OCI-LY7 (cell line): ENCODE measurements around the gene SPAG4. TPM values are rescaled to one million over a fixed set of nuclear protein-coding genes. Genes with fewer than 3 reads are reported as not detected.

Experiments used
- BruUV-seq: library from RNA; stranded (reverse); fragments of 400-500 nt; replicated peaks from 2 replicates; lab custom pipeline; 2021; lab: Mats Ljungman, UMichigan
- CTCF ChIA-PET: fragments of 300-600 bp; sonication (Branson Sonifier 250); formaldehyde crosslinking; loops from one replicate; lab custom pipeline; 2022; ENCODE audit warnings: antibody characterized with exemption; ENCODE audit not compliant: unreplicated experiment; lab: Charles Lee
- POLR2A ChIA-PET: fragments of 300-600 bp; sonication (Branson Sonifier 250); formaldehyde crosslinking; loops from one replicate; lab custom pipeline; 2022; ENCODE audit warnings: antibody characterized with exemption; lab: Charles Lee
- DNase-seq: peaks from one replicate; pipeline ENCODE4 v3.0.0-alpha.2; 2015; ENCODE audit warnings: low spot score
- H2AFZ ChIP-seq: fragments of 200-600 bp; sonication (generic), shearing (Covaris generic); 2 replicates; pipeline ENCODE4 v1.6.1; 2014; ENCODE audit warnings: mild to moderate bottlenecking, antibody characterized with exemption, low read length, moderate library complexity
- H3K27ac ChIP-seq: fragments of 200-600 bp; sonication (generic); 2 replicates; pipeline ENCODE4 v1.5.1; 2014; ENCODE audit warnings: mixed run types, low read depth, mild to moderate bottlenecking, moderate library complexity, low read length, inconsistent platforms; ENCODE audit not compliant: poor library complexity, severe bottlenecking
- H3K36me3 ChIP-seq: fragments of 200-600 bp; sonication (generic); 2 replicates; pipeline ENCODE4 v1.6.1; 2014; ENCODE audit warnings: mild to moderate bottlenecking, antibody characterized with exemption, low read length, moderate library complexity, mixed read lengths; ENCODE audit not compliant: insufficient read depth
- H3K4me1 ChIP-seq: fragments of 200-600 bp; sonication (generic); 2 replicates; pipeline ENCODE4 v1.5.1; 2014; ENCODE audit warnings: mild to moderate bottlenecking, low read length; ENCODE audit not compliant: insufficient read depth, poor library complexity, severe bottlenecking
- H3K4me2 ChIP-seq: fragments of 200-600 bp; sonication (generic); 2 replicates; pipeline ENCODE4 v1.6.1; 2014; ENCODE audit warnings: mild to moderate bottlenecking, low read length
- H3K4me3 ChIP-seq: fragments of 200-600 bp; sonication (generic); 2 replicates; pipeline ENCODE4 v1.5.1; 2014; ENCODE audit warnings: mild to moderate bottlenecking, low read depth, low read length; ENCODE audit not compliant: poor library complexity, severe bottlenecking
- H3K79me2 ChIP-seq: fragments of 200-600 bp; sonication (generic); 2 replicates; pipeline ENCODE4 v1.6.1; 2016; ENCODE audit warnings: low read depth, mild to moderate bottlenecking, low read length, moderate library complexity, mixed read lengths; ENCODE audit not compliant: insufficient read depth
- H3K9me2 ChIP-seq: fragments of 200-600 bp; sonication (generic); 2 replicates; pipeline ENCODE4 v1.6.1; 2016; ENCODE audit warnings: mild to moderate bottlenecking, low read length, mixed read lengths; ENCODE audit not compliant: insufficient read depth
- H3K9me3 ChIP-seq: fragments of 200-600 bp; sonication (generic); 2 replicates; pipeline ENCODE4 v1.6.1; 2014; ENCODE audit warnings: mild to moderate bottlenecking, mixed run types, low read length, mixed read lengths
- H4K20me1 ChIP-seq: fragments of 200-600 bp; sonication (generic); 2 replicates; pipeline ENCODE4 v1.6.1; 2014; ENCODE audit warnings: mild to moderate bottlenecking, antibody characterized with exemption, low read length, moderate library complexity, mixed read lengths; ENCODE audit not compliant: insufficient read depth
- EZH2phosphoT487 ChIP-seq: fragments of 200-600 bp; sonication (generic); IDR thresholded peaks from 2 replicates; pipeline ENCODE4 v1.6.1; 2018; ENCODE audit warnings: low read depth, borderline replicate concordance, mild to moderate bottlenecking, mixed run types, antibody characterized with exemption, low read length, moderate library complexity, mixed read lengths
- intact Hi-C: fragments of 100-400 bp; cut with micrococcal nuclease; formaldehyde crosslinking; loops from one replicate; pipeline ENCODE4 v1.10.0; 2022; ENCODE audit not compliant: unreplicated experiment
- total RNA-seq, 2 experiments: library from RNA; depleted of rRNA in 1 of 2; stranded (reverse); fragments of >200 nt in 1 of 2; shearing (Covaris generic) in 1 of 2; gene quantifications; 2 replicates each; pipeline ENCODE4 v1.2.3, GENCODE V29; 2014 to 2022
- TF ChIP-seq, protein P1 (sequence below): fragments of 200-600 bp; sonication (generic); conservative IDR thresholded peaks from 2 replicates; pipeline ENCODE4 v1.5.1; 2014; ENCODE audit warnings: mild to moderate bottlenecking, antibody characterized with exemption, low read length, moderate library complexity, mixed read lengths

SPAG4 gene
- total RNA-seq, 2 experiments from 2014 or later: 24.7 to 64.2 TPM

DNA sequence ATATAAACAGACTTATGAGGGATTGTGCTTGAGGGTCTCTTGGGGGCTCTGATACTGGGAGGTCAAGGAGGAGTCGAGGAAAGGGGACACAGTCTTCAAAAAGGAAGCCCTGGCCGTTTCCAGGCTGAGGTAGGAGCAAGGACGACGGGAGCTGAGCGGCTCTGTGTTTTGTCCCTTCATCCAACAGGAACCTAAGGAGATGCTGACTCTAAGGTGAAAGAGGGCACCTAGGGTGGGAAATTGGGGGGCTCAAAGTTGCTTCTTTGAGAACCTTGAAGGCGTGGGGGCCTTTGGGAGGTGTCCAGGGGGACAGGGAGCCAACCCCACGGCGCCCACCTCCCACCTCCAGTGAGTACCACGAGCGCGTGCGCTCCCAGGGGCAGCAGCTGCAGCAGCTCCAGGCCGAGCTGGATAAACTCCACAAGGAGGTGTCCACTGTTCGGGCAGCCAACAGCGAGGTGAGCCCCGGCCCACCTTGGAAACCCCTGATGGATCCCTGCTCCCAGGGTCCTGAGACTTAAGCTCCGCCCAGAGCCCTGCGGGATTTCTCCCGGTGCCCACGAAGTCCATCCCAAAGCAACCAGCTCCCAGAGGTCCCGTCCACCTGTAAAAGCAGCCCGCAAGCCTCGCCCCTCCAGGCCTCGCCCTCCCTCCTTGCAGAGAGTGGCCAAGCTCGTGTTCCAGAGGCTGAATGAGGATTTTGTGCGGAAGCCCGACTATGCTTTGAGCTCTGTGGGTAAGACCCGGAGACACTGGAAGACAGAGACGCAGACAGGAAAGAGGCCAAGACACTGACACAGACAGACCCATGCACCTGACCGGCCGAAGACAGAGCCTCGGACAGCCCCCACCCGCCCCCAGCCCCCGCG, 2.9 kb downstream of the SPAG4 start:
- Histone ChIP-seq H3K4me3 (peak overlapping the region; percentile 73), H3K36me3 (peaks cover 22% of the 10 kb centered on the region; the same call in 1 of the 2 replicates), H3K9me3 (no peaks in the 10 kb centered on the region), H3K4me2 (peak overlapping the region; percentile 87), H3K79me2 (peaks cover 15% of the 10 kb centered on the region; the same call in 1 of the 2 replicates), H2AFZ (peak overlapping the region; percentile 52; the same call in 1 of the 2 replicates), H4K20me1 (no peaks in the 10 kb centered on the region), H3K4me1 (peaks cover 46% of the 10 kb centered on the region), H3K9me2 (no peaks in the 10 kb centered on the region), H3K27ac (peak overlapping the region; percentile 90)
- POLR2A ChIA-PET: interaction anchor here (0.6 to 1.4 kb wide), 10 partner anchors 9 to 150 kb away, joined by 3 to 20 read pairs (median 4); no protein-coding TSS in a partner anchor
- CTCF ChIA-PET: interaction anchor here (0.6 to 1.5 kb wide), 2 partner anchors 14 to 27 kb away, joined by 3 to 8 read pairs; no protein-coding TSS in a partner anchor
- intact Hi-C loops: loop anchor here (1.0 to 10.0 kb wide), 5 partner anchors 57 to 1934 kb away; partner anchors contain the start of genes E2F1, ERGIC3, NFS1 and ROMO1
- no TSS peak for BruUV-seq
- DNase-seq: peak; percentile 58
- TF ChIP-seq, protein P1, sequence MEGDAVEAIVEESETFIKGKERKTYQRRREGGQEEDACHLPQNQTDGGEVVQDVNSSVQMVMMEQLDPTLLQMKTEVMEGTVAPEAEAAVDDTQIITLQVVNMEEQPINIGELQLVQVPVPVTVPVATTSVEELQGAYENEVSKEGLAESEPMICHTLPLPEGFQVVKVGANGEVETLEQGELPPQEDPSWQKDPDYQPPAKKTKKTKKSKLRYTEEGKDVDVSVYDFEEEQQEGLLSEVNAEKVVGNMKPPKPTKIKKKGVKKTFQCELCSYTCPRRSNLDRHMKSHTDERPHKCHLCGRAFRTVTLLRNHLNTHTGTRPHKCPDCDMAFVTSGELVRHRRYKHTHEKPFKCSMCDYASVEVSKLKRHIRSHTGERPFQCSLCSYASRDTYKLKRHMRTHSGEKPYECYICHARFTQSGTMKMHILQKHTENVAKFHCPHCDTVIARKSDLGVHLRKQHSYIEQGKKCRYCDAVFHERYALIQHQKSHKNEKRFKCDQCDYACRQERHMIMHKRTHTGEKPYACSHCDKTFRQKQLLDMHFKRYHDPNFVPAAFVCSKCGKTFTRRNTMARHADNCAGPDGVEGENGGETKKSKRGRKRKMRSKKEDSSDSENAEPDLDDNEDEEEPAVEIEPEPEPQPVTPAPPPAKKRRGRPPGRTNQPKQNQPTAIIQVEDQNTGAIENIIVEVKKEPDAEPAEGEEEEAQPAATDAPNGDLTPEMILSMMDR: no peak
- TF ChIP-seq EZH2phosphoT487: no peak

DNA sequence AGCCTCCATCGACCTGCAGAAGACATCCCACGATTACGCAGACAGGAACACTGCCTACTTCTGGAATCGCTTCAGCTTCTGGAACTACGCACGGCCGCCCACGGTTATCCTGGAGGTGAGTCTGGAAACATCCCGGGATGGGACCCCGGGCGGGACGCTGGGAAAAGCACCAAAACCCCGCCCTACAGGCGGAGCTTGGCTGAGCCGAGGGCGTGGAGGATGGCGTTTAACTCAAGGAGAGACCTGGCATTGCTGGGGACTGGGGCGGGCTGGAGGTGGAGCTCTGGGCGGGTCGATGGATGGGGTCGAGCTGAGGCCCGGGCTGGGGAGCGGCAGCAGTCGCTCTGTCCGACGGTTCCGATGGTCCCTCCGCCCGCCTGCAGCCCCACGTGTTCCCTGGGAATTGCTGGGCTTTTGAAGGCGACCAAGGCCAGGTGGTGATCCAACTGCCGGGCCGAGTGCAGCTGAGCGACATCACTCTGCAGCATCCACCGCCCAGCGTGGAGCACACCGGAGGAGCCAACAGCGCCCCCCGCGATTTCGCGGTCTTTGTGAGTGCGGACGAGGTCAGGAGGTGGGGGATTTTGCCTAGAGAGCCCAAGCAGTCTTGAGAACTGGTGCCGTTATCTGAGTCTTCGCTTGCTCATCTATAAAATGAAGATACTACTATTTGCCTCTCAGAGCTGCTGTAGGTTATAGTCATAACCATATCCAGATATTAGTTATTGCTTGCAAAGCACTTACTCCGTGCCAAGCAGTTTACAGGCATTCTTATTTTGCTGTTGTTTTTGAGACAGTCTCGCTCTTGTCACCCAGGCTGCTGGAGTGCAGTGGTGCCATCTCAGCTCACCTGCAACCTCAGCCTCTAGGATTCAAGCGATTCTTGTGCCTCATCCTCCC, 3.8 kb downstream of the SPAG4 start:
- Histone ChIP-seq H3K9me2 (no peaks in the 10 kb centered on the region), H3K79me2 (peaks cover 15% of the 10 kb centered on the region; the same call in 1 of the 2 replicates), H3K4me2 (peak overlapping the region; percentile 87), H4K20me1 (no peaks in the 10 kb centered on the region), H3K36me3 (peaks cover 26% of the 10 kb centered on the region), H2AFZ (peak overlapping the region; percentile 10; the same call in 1 of the 2 replicates), H3K4me3 (peak overlapping the region; percentile 73), H3K9me3 (no peaks in the 10 kb centered on the region), H3K4me1 (peaks cover 36% of the 10 kb centered on the region), H3K27ac (peak overlapping the region; percentile 37)
- BruUV-seq: no TSS peak
- ChIA-PET CTCF (interaction anchor here (0.6 to 1.5 kb wide), 4 partner anchors 8 to 40 kb away, joined by 3 to 8 read pairs (median 3); no protein-coding TSS in a partner anchor), POLR2A (interaction anchor here (0.5 to 1.9 kb wide), 12 partner anchors 10 to 149 kb away, joined by 3 to 20 read pairs (median 4); no protein-coding TSS in a partner anchor)
- intact Hi-C loops: loop anchor here (1.0 to 10.0 kb wide), 6 partner anchors 58 to 1935 kb away; partner anchors contain the start of genes E2F1, ERGIC3, NFS1 and ROMO1
- peak; percentile 91 for DNase-seq
- TF ChIP-seq, protein P1: peak; percentile 96
- TF ChIP-seq EZH2phosphoT487: no peak
